HL-60 (cell line): ENCODE results near the gene C19orf73.

ENCODE experiments used
- DNase-seq, 2 experiments: peaks; one replicate each; pipeline ENCODE4 v3.0.0-alpha.2; 2010 to 2020; ENCODE audit warnings: low read depth in 1 of 2, low spot score in 1 of 2
- H3K27ac ChIP-seq: fragments of 250-450 bp; sonication (Bioruptor Pico); replicated peaks from 2 replicates; pipeline ENCODE4 v1.5.1; 2020; ENCODE audit warnings: mild to moderate bottlenecking, moderate library complexity
- H3K27me3 ChIP-seq: fragments of 250-450 bp; sonication (Bioruptor Pico); 2 replicates; pipeline ENCODE4 v1.5.1; 2021; ENCODE audit warnings: mild to moderate bottlenecking, moderate library complexity; ENCODE audit not compliant: insufficient read depth, poor library complexity, severe bottlenecking
- H3K4me3 ChIP-seq: replicated peaks from 2 replicates; pipeline ENCODE4 v1.5.1; 2011; ENCODE audit warnings: mild to moderate bottlenecking, control low read depth, low read length; ENCODE audit not compliant: insufficient read depth
- GABPA ChIP-seq: IDR thresholded peaks from 2 replicates; pipeline ENCODE4 v1.6.1; 2012; ENCODE audit warnings: low read depth
- POLR2AphosphoS5 ChIP-seq: IDR thresholded peaks from 2 replicates; pipeline ENCODE4 v1.6.1; 2012; ENCODE audit warnings: low read depth
- REST ChIP-seq: IDR thresholded peaks from 2 replicates; pipeline ENCODE4 v1.6.1; 2012; ENCODE audit warnings: low read depth; ENCODE audit not compliant: insufficient replicate concordance
- SPI1 ChIP-seq: IDR thresholded peaks from 2 replicates; pipeline ENCODE4 v1.6.1; 2012; ENCODE audit warnings: low read depth, mild to moderate bottlenecking, borderline replicate concordance
- TF ChIP-seq, protein P1 (sequence below): IDR thresholded peaks from one replicate; pipeline ENCODE4 v1.5.1; 2011; ENCODE audit warnings: low read length, control low read depth, inconsistent platforms; ENCODE audit not compliant: insufficient read depth

C19orf73 gene

GRCh38 chr19:49073514-49074378 lies 45.2 kb downstream of the C19orf73 start:
- TF ChIP-seq POLR2AphosphoS5 (no peak), REST (no peak), SPI1 (peak; percentile 31; the same call in 1 of the 2 replicates)
- TF ChIP-seq, protein P1, sequence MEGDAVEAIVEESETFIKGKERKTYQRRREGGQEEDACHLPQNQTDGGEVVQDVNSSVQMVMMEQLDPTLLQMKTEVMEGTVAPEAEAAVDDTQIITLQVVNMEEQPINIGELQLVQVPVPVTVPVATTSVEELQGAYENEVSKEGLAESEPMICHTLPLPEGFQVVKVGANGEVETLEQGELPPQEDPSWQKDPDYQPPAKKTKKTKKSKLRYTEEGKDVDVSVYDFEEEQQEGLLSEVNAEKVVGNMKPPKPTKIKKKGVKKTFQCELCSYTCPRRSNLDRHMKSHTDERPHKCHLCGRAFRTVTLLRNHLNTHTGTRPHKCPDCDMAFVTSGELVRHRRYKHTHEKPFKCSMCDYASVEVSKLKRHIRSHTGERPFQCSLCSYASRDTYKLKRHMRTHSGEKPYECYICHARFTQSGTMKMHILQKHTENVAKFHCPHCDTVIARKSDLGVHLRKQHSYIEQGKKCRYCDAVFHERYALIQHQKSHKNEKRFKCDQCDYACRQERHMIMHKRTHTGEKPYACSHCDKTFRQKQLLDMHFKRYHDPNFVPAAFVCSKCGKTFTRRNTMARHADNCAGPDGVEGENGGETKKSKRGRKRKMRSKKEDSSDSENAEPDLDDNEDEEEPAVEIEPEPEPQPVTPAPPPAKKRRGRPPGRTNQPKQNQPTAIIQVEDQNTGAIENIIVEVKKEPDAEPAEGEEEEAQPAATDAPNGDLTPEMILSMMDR, result no peak
- DNase-seq, result peak in 1 of 2 experiments; percentile 42
- Histone ChIP-seq H3K27me3 (peaks cover 27% of the 10 kb centered on the region), H3K27ac (no peak overlapping the region), H3K4me3 (no peak overlapping the region)

GRCh38 chr19:49071860-49072547 lies 46.9 kb downstream of the C19orf73 start:
- no peak for TF ChIP-seq GABPA
- no peak for TF ChIP-seq SPI1
- TF ChIP-seq, protein P1, result no peak
- no peak for TF ChIP-seq REST
- no peak for TF ChIP-seq POLR2AphosphoS5
- no peak overlapping the region for H3K27ac ChIP-seq
- H3K4me3 ChIP-seq, result no peak overlapping the region
- no peak for DNase-seq
- peaks cover 32% of the 10 kb centered on the region for H3K27me3 ChIP-seq

DNA sequence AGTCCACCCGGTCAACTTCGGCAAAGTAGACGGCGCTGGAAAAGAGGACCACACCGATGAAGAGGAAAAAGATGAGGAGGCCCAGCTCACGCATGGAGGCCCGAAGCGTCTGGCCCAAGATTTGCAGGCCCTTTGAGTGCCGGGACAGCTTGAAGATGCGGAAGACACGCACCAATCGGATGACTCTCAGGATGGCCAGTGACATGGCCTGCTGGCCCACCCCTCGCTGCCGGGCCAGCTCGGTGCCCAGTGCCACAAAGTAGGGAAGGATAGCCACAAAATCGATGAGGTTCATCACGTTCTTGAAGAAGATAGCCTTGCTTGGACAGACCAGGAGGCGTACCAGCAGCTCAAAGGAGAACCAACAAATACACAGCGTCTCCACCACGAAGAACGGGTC lies 48.5 kb downstream of the C19orf73 start:
- TF ChIP-seq POLR2AphosphoS5 (no peak), GABPA (no peak), SPI1 (no peak), REST (no peak)
- TF ChIP-seq, protein P1, result no peak
- no peak for DNase-seq
- H3K4me3 ChIP-seq, result no peak overlapping the region
- H3K27ac ChIP-seq, result no peak overlapping the region
- peaks cover 42% of the 10 kb centered on the region for H3K27me3 ChIP-seq
